CD4-positive, alpha-beta T cell (primary cell): ENCODE results near the gene ARHGEF3. TPM values are rescaled to one million over a fixed set of nuclear protein-coding genes. Genes with fewer than 3 reads are reported as not detected.

ENCODE experiments used
- ATAC-seq: fragments of 200-7000 bp; cut with Tn5 transposase; one replicate; pipeline ENCODE4 v1.10.0; 2022; ENCODE audit warnings: mild to moderate bottlenecking; ENCODE audit not compliant: poor library complexity
- CTCF ChIA-PET: fragments of 350-600 bp; sonication (Branson Sonifier 250); formaldehyde crosslinking; loops from one replicate; lab custom pipeline; 2021; ENCODE audit warnings: antibody characterized with exemption, inconsistent platforms; lab: Charles Lee
- POLR2A ChIA-PET: fragments of 350-600 bp; sonication (Branson Sonifier 250); formaldehyde crosslinking; loops from one replicate; lab custom pipeline; 2021; ENCODE audit warnings: antibody characterized with exemption, inconsistent platforms; lab: Charles Lee
- DNase-seq, 14 experiments: peaks; one replicate each; pipeline ENCODE4 v3.0.0-alpha.2; 2013 to 2020; ENCODE audit warnings: mixed read lengths in 2 of 14
- H3K27ac ChIP-seq, 2 donors: one replicate each; pipeline versions ENCODE4 v1.5.1 to v1.7.0; 2013; ENCODE audit warnings: low read length in 2 of 2, low read depth in 1 of 2, mild to moderate bottlenecking in 1 of 2
- H3K27me3 ChIP-seq, 2 experiments: 1 replicate in 1 of 2; 2 replicates in 1 of 2; pipeline versions ENCODE4 v1.6.1 to v1.7.0; 2013; ENCODE audit warnings: low read length in 2 of 2, control low read depth in 1 of 2, mild to moderate bottlenecking in 1 of 2, moderate library complexity in 1 of 2; ENCODE audit not compliant: insufficient read depth in 2 of 2, control insufficient read depth in 1 of 2
- H3K36me3 ChIP-seq: one replicate; pipeline ENCODE4 v1.6.1; 2013; ENCODE audit warnings: low read length, control low read depth; ENCODE audit not compliant: insufficient read depth
- H3K4me1 ChIP-seq: one replicate; pipeline ENCODE4 v1.6.1; 2013; ENCODE audit warnings: low read length, control low read depth; ENCODE audit not compliant: insufficient read depth
- H3K4me3 ChIP-seq: one replicate; pipeline ENCODE4 v1.5.1; 2013; ENCODE audit warnings: mild to moderate bottlenecking, low read length, moderate library complexity
- H3K9me3 ChIP-seq, 2 experiments: 1 replicate in 1 of 2; 2 replicates in 1 of 2; pipeline versions ENCODE4 v1.6.1 to v1.7.0; 2013; ENCODE audit warnings: low read length in 2 of 2, mild to moderate bottlenecking in 2 of 2, control low read depth in 1 of 2, moderate library complexity in 1 of 2; ENCODE audit not compliant: control insufficient read depth in 1 of 2, insufficient read depth in 1 of 2
- H3K27ac Mint-ChIP-seq: one replicate; pipeline ENCODE4 v1.8.0; 2020; ENCODE audit warnings: mixed read lengths
- H3K27me3 Mint-ChIP-seq: one replicate; pipeline ENCODE4 v1.8.0; 2021; ENCODE audit warnings: mixed read lengths
- H3K36me3 Mint-ChIP-seq: one replicate; pipeline ENCODE4 v1.8.0; 2021; ENCODE audit warnings: low read depth, mixed read lengths
- H3K4me1 Mint-ChIP-seq: one replicate; pipeline ENCODE4 v1.8.0; 2021; ENCODE audit warnings: low read depth, mixed read lengths
- H3K4me3 Mint-ChIP-seq: one replicate; pipeline ENCODE4 v1.8.0; 2020; ENCODE audit warnings: mild to moderate bottlenecking, mixed read lengths
- H3K9me3 Mint-ChIP-seq: one replicate; pipeline ENCODE4 v1.8.0; 2020; ENCODE audit warnings: mixed read lengths
- intact Hi-C, 2 experiments: fragments of 100-400 bp; cut with DNase I in 1 of 2; cut with micrococcal nuclease in 1 of 2; formaldehyde crosslinking; loops; one replicate each; pipeline versions ENCODE4 v1.15.1 to v1.9.0; 2023 to 2025; cut with DNase I, micrococcal nuclease
- total RNA-seq, 174 experiments: library from RNA in 2 of 174; stranded (reverse) in 2 of 174; gene quantifications; one replicate each; pipeline ENCODE4 v1.2.3 and lab custom pipeline; 2021 to 2026
- TF ChIP-seq, protein P1 (sequence below): fragments of 200-600 bp; IDR thresholded peaks from one replicate; pipeline ENCODE4 v1.8.0; 2022; ENCODE audit warnings: antibody characterized with exemption, mild to moderate bottlenecking

Gene ARHGEF3
- total RNA-seq, 2 experiments from 2014 or later = 46.4 to 46.6 TPM

DNA sequence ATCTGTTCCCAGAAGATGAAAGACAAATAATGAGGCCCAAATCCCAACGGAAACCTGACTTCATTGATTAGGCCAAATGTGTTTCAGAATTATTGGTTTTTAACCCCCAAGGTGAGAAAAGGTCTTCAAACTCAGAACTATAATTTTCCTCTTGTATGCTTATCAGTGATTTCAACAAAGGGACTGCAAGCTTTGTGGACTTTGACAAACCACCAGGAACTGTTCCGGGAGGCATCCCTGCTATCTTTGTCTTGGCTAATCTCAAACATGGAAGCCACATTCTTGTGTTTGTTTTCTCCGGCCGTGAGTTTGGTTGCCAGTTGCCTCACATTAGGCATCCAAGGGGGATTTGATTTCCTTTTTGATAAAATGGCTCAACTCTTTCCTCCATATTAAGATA is 19.5 kb downstream of the ARHGEF3 start:
- TF ChIP-seq, protein P1, sequence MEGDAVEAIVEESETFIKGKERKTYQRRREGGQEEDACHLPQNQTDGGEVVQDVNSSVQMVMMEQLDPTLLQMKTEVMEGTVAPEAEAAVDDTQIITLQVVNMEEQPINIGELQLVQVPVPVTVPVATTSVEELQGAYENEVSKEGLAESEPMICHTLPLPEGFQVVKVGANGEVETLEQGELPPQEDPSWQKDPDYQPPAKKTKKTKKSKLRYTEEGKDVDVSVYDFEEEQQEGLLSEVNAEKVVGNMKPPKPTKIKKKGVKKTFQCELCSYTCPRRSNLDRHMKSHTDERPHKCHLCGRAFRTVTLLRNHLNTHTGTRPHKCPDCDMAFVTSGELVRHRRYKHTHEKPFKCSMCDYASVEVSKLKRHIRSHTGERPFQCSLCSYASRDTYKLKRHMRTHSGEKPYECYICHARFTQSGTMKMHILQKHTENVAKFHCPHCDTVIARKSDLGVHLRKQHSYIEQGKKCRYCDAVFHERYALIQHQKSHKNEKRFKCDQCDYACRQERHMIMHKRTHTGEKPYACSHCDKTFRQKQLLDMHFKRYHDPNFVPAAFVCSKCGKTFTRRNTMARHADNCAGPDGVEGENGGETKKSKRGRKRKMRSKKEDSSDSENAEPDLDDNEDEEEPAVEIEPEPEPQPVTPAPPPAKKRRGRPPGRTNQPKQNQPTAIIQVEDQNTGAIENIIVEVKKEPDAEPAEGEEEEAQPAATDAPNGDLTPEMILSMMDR = no peak
- ChIA-PET CTCF (interaction anchor here (1.0 to 11.1 kb wide), 7 partner anchors 17 to 207 kb away, joined by 3 to 114 read pairs (median 4); partner anchors contain the start of gene ARHGEF3), POLR2A (interaction anchor here (0.7 to 11.7 kb wide), 12 partner anchors 8 to 774 kb away, joined by 3 to 251 read pairs (median 4); partner anchors contain the start of gene ARHGEF3)
- Histone ChIP-seq H3K4me3 (no peak overlapping the region), H3K27me3 (no peaks in the 10 kb centered on the region), H3K36me3 (peaks cover 30% of the 10 kb centered on the region), H3K9me3 (no peaks in the 10 kb centered on the region), H3K4me1 (peaks cover 90% of the 10 kb centered on the region), H3K27ac (peak overlapping the region; percentile 82 to 87)
- Mint-ChIP-seq H3K27me3 (no peaks in the 10 kb centered on the region), H3K4me3 (peak overlapping the region; percentile 82), H3K9me3 (no peaks in the 10 kb centered on the region), H3K4me1 (peaks cover 98% of the 10 kb centered on the region), H3K36me3 (peaks cover 57% of the 10 kb centered on the region), H3K27ac (peak overlapping the region; percentile 88)
- DNase-seq = no peak
- no peak for ATAC-seq
- intact Hi-C loops = loop anchor here in 1 of 2 experiments (2.0 to 10.0 kb wide), 2 partner anchors 27 to 227 kb away; partner anchors contain the start of gene CCDC66

- DNase-seq (no peak), ATAC-seq (no peak)
- H3K4me3 Mint-ChIP-seq = peak overlapping the region; percentile 64
- Histone ChIP-seq H3K9me3 (no peaks in the 10 kb centered on the region), H3K27ac (peak overlapping the region; percentile 49 to 87), H3K27me3 (no peaks in the 10 kb centered on the region), H3K4me1 (peaks cover 85% of the 10 kb centered on the region), H3K36me3 (peaks cover 33% of the 10 kb centered on the region), H3K4me3 (no peak overlapping the region)
- H3K27me3 Mint-ChIP-seq = no peaks in the 10 kb centered on the region
- ChIA-PET CTCF (interaction anchor here (1.0 to 11.1 kb wide), 4 partner anchors 18 to 79 kb away, joined by 3 to 114 read pairs (median 4); partner anchors contain the start of gene ARHGEF3), POLR2A (interaction anchor here (0.9 to 11.7 kb wide), 9 partner anchors 9 to 775 kb away, joined by 3 to 251 read pairs (median 4); partner anchors contain the start of genes ARHGEF3 and CCDC66)
- intact Hi-C loops = loop anchor here in 1 of 2 experiments (2.0 to 10.0 kb wide), 2 partner anchors 27 to 227 kb away; partner anchors contain the start of gene CCDC66
- TF ChIP-seq, protein P1 = no peak
- peaks cover 61% of the 10 kb centered on the region for H3K36me3 Mint-ChIP-seq
- H3K27ac Mint-ChIP-seq = peak overlapping the region; percentile 88
- no peaks in the 10 kb centered on the region for H3K9me3 Mint-ChIP-seq
- peaks cover 98% of the 10 kb centered on the region for H3K4me1 Mint-ChIP-seq
These were observed 20.0 kb downstream of the ARHGEF3 start for GRCh38 chr3:56781762-56782161.

DNA sequence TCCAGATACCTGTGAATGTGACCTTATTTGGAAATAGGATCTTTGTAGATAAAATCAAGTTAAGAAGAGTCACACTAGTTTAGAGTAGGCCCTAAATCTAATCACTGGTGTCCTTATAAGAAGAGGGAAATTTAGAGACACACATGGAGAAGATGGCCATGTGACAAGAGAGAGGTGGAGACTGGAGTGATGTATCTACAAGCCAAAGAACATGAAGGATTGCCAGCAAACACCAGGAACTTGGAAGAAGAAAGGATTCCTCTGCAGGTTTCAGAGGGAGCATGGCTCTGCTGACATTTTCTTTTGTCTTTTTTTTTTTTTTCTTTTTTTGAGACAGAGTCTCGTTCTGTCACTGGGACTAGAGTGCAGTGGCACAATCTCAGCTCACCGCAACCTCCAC is 20.8 kb downstream of the ARHGEF3 start:
- TF ChIP-seq, protein P1 = no peak
- Histone ChIP-seq H3K27ac (peak overlapping the region in 1 of 2 donors; percentile 87), H3K27me3 (no peaks in the 10 kb centered on the region), H3K9me3 (no peaks in the 10 kb centered on the region), H3K4me3 (no peak overlapping the region), H3K4me1 (peaks cover 84% of the 10 kb centered on the region), H3K36me3 (peaks cover 41% of the 10 kb centered on the region)
- H3K4me1 Mint-ChIP-seq = peaks cover 96% of the 10 kb centered on the region
- H3K27me3 Mint-ChIP-seq = no peaks in the 10 kb centered on the region
- ATAC-seq (no peak), DNase-seq (no peak)
- intact Hi-C loops = loop anchor here in 1 of 2 experiments (10.0 kb wide), 1 partner anchor 226 kb away; the partner anchor contains the start of gene CCDC66
- POLR2A ChIA-PET = interaction anchor here (1.0 to 11.7 kb wide), 3 partner anchors 10 to 224 kb away, joined by 3 to 251 read pairs (median 9); partner anchors contain the start of genes ARHGEF3 and CCDC66
- H3K4me3 Mint-ChIP-seq = no peak overlapping the region
- CTCF ChIA-PET = interaction anchor here (11.1 kb wide), 1 partner anchor 19 kb away, joined by 114 read pairs; the partner anchor contains the start of gene ARHGEF3
- H3K27ac Mint-ChIP-seq = peak overlapping the region; percentile 88
- H3K9me3 Mint-ChIP-seq = no peaks in the 10 kb centered on the region
- H3K36me3 Mint-ChIP-seq = peaks cover 61% of the 10 kb centered on the region
